GM12891 (cell line): ENCODE results near the gene HAGH.

Experiments
- POLR2A ChIP-seq: IDR thresholded peaks from 2 replicates; pipeline ENCODE4 v1.6.1; 2011; ENCODE audit warnings: low read depth, low read length, control low read depth
- POLR2AphosphoS5 ChIP-seq: IDR thresholded peaks from 2 replicates; pipeline ENCODE4 v1.6.1; 2011; ENCODE audit warnings: low read depth, low read length, control low read depth
- POU2F2 ChIP-seq: IDR thresholded peaks from 2 replicates; pipeline ENCODE4 v1.6.1; 2011; ENCODE audit warnings: low read depth, mild to moderate bottlenecking, control low read depth, low read length, moderate library complexity
- TAF1 ChIP-seq: IDR thresholded peaks from 2 replicates; pipeline ENCODE4 v1.6.1; 2011; ENCODE audit warnings: low read depth, low read length, control low read depth

DNA sequence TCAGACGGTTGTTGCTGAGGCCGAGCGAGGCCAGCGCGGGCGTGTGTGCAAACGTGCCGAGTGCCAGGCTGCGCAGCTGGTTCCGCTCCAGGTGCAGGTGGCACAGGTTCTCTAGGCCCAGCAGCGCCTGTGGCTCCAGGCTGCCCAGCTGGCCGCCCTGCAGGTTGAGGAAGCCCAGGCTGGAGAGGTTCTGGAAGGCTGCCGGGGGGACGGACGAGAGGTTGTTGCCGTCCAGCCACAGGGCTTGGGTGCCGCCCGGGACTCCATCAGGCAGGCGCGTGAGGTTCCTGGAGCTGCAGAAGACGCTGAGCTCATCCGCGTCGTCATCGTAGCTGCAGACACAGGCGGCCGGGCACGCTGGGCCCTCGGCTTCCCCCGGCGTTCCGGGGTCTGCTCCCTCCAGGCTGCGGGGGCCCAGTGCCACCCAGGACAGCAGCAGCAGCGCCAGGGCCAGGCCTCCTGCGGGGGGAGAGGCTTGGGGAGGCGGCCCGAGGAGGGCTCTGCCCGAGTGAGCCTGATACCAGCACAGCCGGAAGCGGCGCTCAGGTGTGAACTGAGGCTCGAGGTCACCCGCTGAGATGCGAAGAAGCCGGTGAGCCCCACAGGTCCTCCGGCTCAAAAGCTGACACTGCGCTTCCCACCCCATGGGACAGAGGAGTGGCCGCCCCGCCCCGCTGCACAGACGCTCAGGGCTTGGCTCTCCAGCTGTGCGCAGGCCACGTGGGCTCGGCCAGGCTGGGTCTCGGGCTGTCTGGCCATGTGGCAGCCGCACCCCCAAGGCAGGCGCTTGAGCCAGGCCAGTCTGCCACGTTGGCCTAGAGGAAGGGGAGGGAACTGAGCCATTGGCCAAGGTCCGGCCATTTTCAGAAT is 34.4 kb downstream of the HAGH start:
- TF ChIP-seq POLR2A (no peak), TAF1 (no peak), POLR2AphosphoS5 (no peak), POU2F2 (no peak)
